Stimulated activated naive B cell treated with anti-CD40 and anti-IgM and Interleukin-4, amounts not matched to agents 10 μg/mL and 1 μg/mL and 100 μg/mL, for 72 hours (primary cell): Measurements from ENCODE around the gene FOXJ2.
"Not testable (repeated sequence)": the region's sequence is repeated elsewhere in the genome, so short reads cannot be mapped to it uniquely, and the experiment has no call there.

ENCODE experiments used
- ATAC-seq, 2 donors: fragments of 150-1000 bp; cut with Tn5 transposase; replicated peaks; 2 replicates each; pipeline ENCODE4 v1.10.0; 2021; ENCODE audit warnings: moderate library complexity in 1 of 2
- DNase-seq: peaks from one replicate; pipeline ENCODE4 v3.0.0; 2021
- H3K27ac Mint-ChIP-seq: one replicate; pipeline ENCODE4 v1.8.0; 2022; ENCODE audit warnings: mild to moderate bottlenecking, mixed read lengths
- H3K27me3 Mint-ChIP-seq, 2 donors: one replicate each; pipeline ENCODE4 v1.8.0; 2022; ENCODE audit warnings: mixed read lengths in 2 of 2
- H3K36me3 Mint-ChIP-seq, 2 donors: one replicate each; pipeline ENCODE4 v1.8.0; 2022; ENCODE audit warnings: mixed read lengths in 2 of 2, mild to moderate bottlenecking in 1 of 2
- H3K4me1 Mint-ChIP-seq, 2 donors: one replicate each; pipeline ENCODE4 v1.8.0; 2022; ENCODE audit warnings: mixed read lengths in 2 of 2, mild to moderate bottlenecking in 1 of 2
- H3K4me3 Mint-ChIP-seq, 2 donors: one replicate each; pipeline ENCODE4 v1.8.0; 2022; ENCODE audit warnings: mild to moderate bottlenecking in 2 of 2, mixed read lengths in 2 of 2, moderate library complexity in 1 of 2
- H3K9me3 Mint-ChIP-seq, 2 donors: one replicate each; pipeline ENCODE4 v1.8.0; 2022; ENCODE audit warnings: mixed read lengths in 2 of 2, mild to moderate bottlenecking in 1 of 2

The FOXJ2 gene

GRCh38 chr12:8032242-8033152, at the start of gene FOXJ2:
TSS of gene FOXJ2 (plus strand) at chr12:8032716. CDS start at chr12:8039833, 7,117 bp downstream.
- Mint-ChIP-seq H3K4me1 (peaks cover 41 to 54% of the 10 kb centered on the region in 2 donors), H3K36me3 (peaks cover 0 to 9% of the 10 kb centered on the region in 2 donors), H3K27ac (peak within 1 kb of the TSS; percentile 85), H3K4me3 (peak within 1 kb of the TSS; percentile 90), H3K27me3 (no peaks in the 10 kb centered on the region), H3K9me3 (no peaks in the 10 kb centered on the region)
- DNase-seq: peak; percentile 59
- ATAC-seq: peak; percentile 85 to 89

- H3K4me3 Mint-ChIP-seq, H3K9me3 Mint-ChIP-seq, DNase-seq, H3K27me3 Mint-ChIP-seq, H3K27ac Mint-ChIP-seq, ATAC-seq, H3K36me3 Mint-ChIP-seq: not testable (repeated sequence)
- peaks cover 7 to 15% of the 10 kb centered on the region in 2 donors for H3K4me1 Mint-ChIP-seq
Measured at GRCh38 chr12:7983019-7983418, 49.5 kb upstream of the FOXJ2 start.

- not testable (repeated sequence) for ATAC-seq, H3K4me3 Mint-ChIP-seq, DNase-seq, H3K36me3 Mint-ChIP-seq, H3K27me3 Mint-ChIP-seq, H3K9me3 Mint-ChIP-seq, H3K27ac Mint-ChIP-seq
- peaks cover 3 to 11% of the 10 kb centered on the region in 2 donors for H3K4me1 Mint-ChIP-seq
Measured at GRCh38 chr12:7983460-7983859, 49.1 kb upstream of the FOXJ2 start.

- H3K4me3 Mint-ChIP-seq: no peak overlapping the region
- DNase-seq (no peak), ATAC-seq (no peak)
- no peaks in the 10 kb centered on the region for H3K9me3 Mint-ChIP-seq
- H3K27me3 Mint-ChIP-seq: no peaks in the 10 kb centered on the region
- H3K4me1 Mint-ChIP-seq: peaks cover 2 to 4% of the 10 kb centered on the region in 2 donors
- no peak overlapping the region for H3K27ac Mint-ChIP-seq
- no peaks in the 10 kb centered on the region for H3K36me3 Mint-ChIP-seq
Measured at GRCh38 chr12:7984900-7985299, 47.6 kb upstream of the FOXJ2 start.

GRCh38 chr12:7985802-7986418, 46.6 kb upstream of the FOXJ2 start:
- Mint-ChIP-seq H3K9me3 (no peaks in the 10 kb centered on the region), H3K4me1 (peaks cover 8 to 10% of the 10 kb centered on the region in 2 donors), H3K27ac (no peak overlapping the region), H3K36me3 (no peaks in the 10 kb centered on the region), H3K27me3 (no peaks in the 10 kb centered on the region), H3K4me3 (no peak overlapping the region)
- DNase-seq (no peak), ATAC-seq (no peak)

GRCh38 chr12:7989827-7990491, 42.6 kb upstream of the FOXJ2 start:
- H3K4me1 Mint-ChIP-seq: peaks cover 15 to 16% of the 10 kb centered on the region in 2 donors
- no peaks in the 10 kb centered on the region for H3K27me3 Mint-ChIP-seq
- peak overlapping the region; percentile 73 for H3K27ac Mint-ChIP-seq
- H3K4me3 Mint-ChIP-seq: peak overlapping the region; percentile 14 to 51
- no peaks in the 10 kb centered on the region for H3K36me3 Mint-ChIP-seq
- DNase-seq: peak; percentile 41
- no peaks in the 10 kb centered on the region for H3K9me3 Mint-ChIP-seq
- ATAC-seq: peak; percentile 92 to 95

- no peak overlapping the region for H3K4me3 Mint-ChIP-seq
- DNase-seq: no peak
- no peak for ATAC-seq
- H3K27me3 Mint-ChIP-seq: no peaks in the 10 kb centered on the region
- H3K36me3 Mint-ChIP-seq: no peaks in the 10 kb centered on the region
- peaks cover 16 to 18% of the 10 kb centered on the region in 2 donors for H3K4me1 Mint-ChIP-seq
- no peak overlapping the region for H3K27ac Mint-ChIP-seq
- no peaks in the 10 kb centered on the region for H3K9me3 Mint-ChIP-seq
Measured at GRCh38 chr12:7991535-7991934, 41.0 kb upstream of the FOXJ2 start.

GRCh38 chr12:7994731-7995205, 37.7 kb upstream of the FOXJ2 start:
- Mint-ChIP-seq H3K27ac (no peak overlapping the region), H3K9me3 (no peaks in the 10 kb centered on the region), H3K27me3 (no peaks in the 10 kb centered on the region), H3K4me1 (peaks cover 13 to 17% of the 10 kb centered on the region in 2 donors), H3K36me3 (no peaks in the 10 kb centered on the region), H3K4me3 (no peak overlapping the region)
- DNase-seq: no peak
- ATAC-seq: peak in 1 of 2 donors; percentile 15

- Mint-ChIP-seq H3K27ac (no peak overlapping the region), H3K36me3 (no peaks in the 10 kb centered on the region), H3K27me3 (no peaks in the 10 kb centered on the region), H3K4me3 (no peak overlapping the region), H3K4me1 (peaks cover 7 to 12% of the 10 kb centered on the region in 2 donors), H3K9me3 (no peaks in the 10 kb centered on the region)
- peak; percentile 99 to 100 for ATAC-seq
- peak; percentile 88 for DNase-seq
Measured at GRCh38 chr12:7995266-7995963, 37.1 kb upstream of the FOXJ2 start.

GRCh38 chr12:8000827-8001226, 31.7 kb upstream of the FOXJ2 start:
- H3K9me3 Mint-ChIP-seq: not testable (repeated sequence)

GRCh38 chr12:8001496-8001895, 31.0 kb upstream of the FOXJ2 start:
- not testable (repeated sequence) for H3K9me3 Mint-ChIP-seq, DNase-seq, H3K27me3 Mint-ChIP-seq, H3K36me3 Mint-ChIP-seq, H3K4me3 Mint-ChIP-seq, H3K27ac Mint-ChIP-seq
- H3K4me1 Mint-ChIP-seq: peaks cover 11 to 13% of the 10 kb centered on the region in 2 donors
- peak in 1 of 2 donors; percentile 51 for ATAC-seq

More at GRCh38 chr12:8000827-8001226, 31.7 kb upstream of the FOXJ2 start:
- ATAC-seq, H3K36me3 Mint-ChIP-seq, H3K27me3 Mint-ChIP-seq, H3K27ac Mint-ChIP-seq, H3K4me3 Mint-ChIP-seq, DNase-seq: not testable (repeated sequence)
- peaks cover 11 to 14% of the 10 kb centered on the region in 2 donors for H3K4me1 Mint-ChIP-seq

- DNase-seq, H3K9me3 Mint-ChIP-seq, H3K27ac Mint-ChIP-seq, H3K27me3 Mint-ChIP-seq, H3K4me3 Mint-ChIP-seq, ATAC-seq, H3K36me3 Mint-ChIP-seq: not testable (repeated sequence)
- peaks cover 11 to 13% of the 10 kb centered on the region in 2 donors for H3K4me1 Mint-ChIP-seq
Measured at GRCh38 chr12:8004897-8005296, 27.6 kb upstream of the FOXJ2 start.

GRCh38 chr12:8011331-8011730, 21.2 kb upstream of the FOXJ2 start:
- Mint-ChIP-seq H3K27me3 (peaks cover 14 to 16% of the 10 kb centered on the region in 2 donors), H3K4me3 (no peak overlapping the region), H3K4me1 (no peaks in the 10 kb centered on the region), H3K27ac (no peak overlapping the region), H3K36me3 (no peaks in the 10 kb centered on the region), H3K9me3 (no peaks in the 10 kb centered on the region)
- ATAC-seq (no peak), DNase-seq (no peak)
